Parathyroid adenoma (tissue), 2 donors: ENCODE measurements around the gene IGF2BP2.
"Not testable (repeated sequence)": the region's sequence is repeated elsewhere in the genome, so short reads cannot be mapped to it uniquely, and the experiment has no call there.

Source experiments
- H2AFZ ChIP-seq: fragments of 300-600 bp; sonication (generic); one replicate; pipeline ENCODE4 v1.7.0; 2017; ENCODE audit warnings: antibody characterized with exemption, mild to moderate bottlenecking
- H3K27ac ChIP-seq: fragments of 300-600 bp; sonication (generic); one replicate; pipeline ENCODE4 v1.7.0; 2017
- H3K27me3 ChIP-seq: fragments of 300-600 bp; sonication (generic); one replicate; pipeline ENCODE4 v1.7.0; 2017; ENCODE audit warnings: low read length; ENCODE audit not compliant: control insufficient read depth, insufficient read depth
- H3K36me3 ChIP-seq: fragments of 300-600 bp; sonication (generic); one replicate; pipeline ENCODE4 v1.7.0; 2017; ENCODE audit warnings: low read length; ENCODE audit not compliant: control insufficient read depth, insufficient read depth
- H3K4me1 ChIP-seq: fragments of 300-600 bp; sonication (generic); one replicate; pipeline ENCODE4 v1.7.0; 2017; ENCODE audit warnings: control low read depth
- H3K4me2 ChIP-seq: fragments of 300-600 bp; sonication (generic); one replicate; pipeline ENCODE4 v1.7.0; 2017; ENCODE audit warnings: low read length
- H3K4me3 ChIP-seq: fragments of 300-600 bp; sonication (generic); one replicate; pipeline ENCODE4 v1.7.0; 2017; ENCODE audit warnings: low read depth, low read length
- H3K79me2 ChIP-seq: fragments of 300-600 bp; sonication (generic); one replicate; pipeline ENCODE4 v1.7.0; 2017; ENCODE audit warnings: control low read depth
- H3K9ac ChIP-seq: fragments of 300-600 bp; sonication (generic); one replicate; pipeline ENCODE4 v1.7.0; 2017; ENCODE audit warnings: mild to moderate bottlenecking
- H3K9me3 ChIP-seq: fragments of 300-600 bp; sonication (generic); one replicate; pipeline ENCODE4 v1.7.0; 2017; ENCODE audit warnings: low read length; ENCODE audit not compliant: control insufficient read depth
- TF ChIP-seq, protein P1 (sequence below): fragments of 300-600 bp; sonication (generic); IDR thresholded peaks from one replicate; pipeline ENCODE4 v1.7.0; 2017; ENCODE audit warnings: antibody characterized with exemption, mild to moderate bottlenecking
- donor health status: primary hyperparathyroidism.

Gene IGF2BP2

DNA sequence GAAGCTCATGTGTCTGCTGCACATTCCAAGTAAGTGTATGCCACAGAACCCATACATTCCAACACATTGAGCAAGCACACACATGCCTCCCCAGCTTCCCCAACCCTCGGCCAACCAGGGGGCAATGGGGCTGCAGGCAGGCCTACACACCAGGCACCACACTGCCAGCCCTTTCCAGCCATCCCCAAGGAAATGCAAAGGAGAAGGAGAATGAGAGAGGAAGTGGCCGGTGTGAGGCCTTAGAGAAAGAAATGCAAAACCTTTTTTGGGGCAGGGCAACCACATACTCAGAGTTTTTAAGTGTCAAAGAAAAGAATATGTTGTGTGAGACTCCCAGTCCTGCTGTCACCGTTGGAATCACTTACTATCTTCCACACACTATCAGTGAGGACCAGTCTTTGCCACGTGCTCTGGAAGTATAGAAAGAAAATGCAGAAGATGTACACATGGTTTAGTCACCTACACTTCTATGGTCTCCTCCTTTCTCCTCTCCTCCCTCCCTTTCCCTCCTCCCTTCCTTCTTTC lies 11.1 kb downstream of the IGF2BP2 start:
- no peaks in the 10 kb centered on the region for H3K36me3 ChIP-seq
- H3K79me2 ChIP-seq, result no peaks in the 10 kb centered on the region
- peaks cover 4% of the 10 kb centered on the region for H3K4me1 ChIP-seq
- H3K4me3 ChIP-seq, result no peak overlapping the region
- H3K27ac ChIP-seq, result no peak overlapping the region
- TF ChIP-seq, protein P1, sequence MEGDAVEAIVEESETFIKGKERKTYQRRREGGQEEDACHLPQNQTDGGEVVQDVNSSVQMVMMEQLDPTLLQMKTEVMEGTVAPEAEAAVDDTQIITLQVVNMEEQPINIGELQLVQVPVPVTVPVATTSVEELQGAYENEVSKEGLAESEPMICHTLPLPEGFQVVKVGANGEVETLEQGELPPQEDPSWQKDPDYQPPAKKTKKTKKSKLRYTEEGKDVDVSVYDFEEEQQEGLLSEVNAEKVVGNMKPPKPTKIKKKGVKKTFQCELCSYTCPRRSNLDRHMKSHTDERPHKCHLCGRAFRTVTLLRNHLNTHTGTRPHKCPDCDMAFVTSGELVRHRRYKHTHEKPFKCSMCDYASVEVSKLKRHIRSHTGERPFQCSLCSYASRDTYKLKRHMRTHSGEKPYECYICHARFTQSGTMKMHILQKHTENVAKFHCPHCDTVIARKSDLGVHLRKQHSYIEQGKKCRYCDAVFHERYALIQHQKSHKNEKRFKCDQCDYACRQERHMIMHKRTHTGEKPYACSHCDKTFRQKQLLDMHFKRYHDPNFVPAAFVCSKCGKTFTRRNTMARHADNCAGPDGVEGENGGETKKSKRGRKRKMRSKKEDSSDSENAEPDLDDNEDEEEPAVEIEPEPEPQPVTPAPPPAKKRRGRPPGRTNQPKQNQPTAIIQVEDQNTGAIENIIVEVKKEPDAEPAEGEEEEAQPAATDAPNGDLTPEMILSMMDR, result no peak
- H3K27me3 ChIP-seq, result no peaks in the 10 kb centered on the region
- H3K9ac ChIP-seq, result no peak overlapping the region
- H3K4me2 ChIP-seq, result no peak overlapping the region
- no peaks in the 10 kb centered on the region for H3K9me3 ChIP-seq
- H2AFZ ChIP-seq, result no peak overlapping the region

DNA sequence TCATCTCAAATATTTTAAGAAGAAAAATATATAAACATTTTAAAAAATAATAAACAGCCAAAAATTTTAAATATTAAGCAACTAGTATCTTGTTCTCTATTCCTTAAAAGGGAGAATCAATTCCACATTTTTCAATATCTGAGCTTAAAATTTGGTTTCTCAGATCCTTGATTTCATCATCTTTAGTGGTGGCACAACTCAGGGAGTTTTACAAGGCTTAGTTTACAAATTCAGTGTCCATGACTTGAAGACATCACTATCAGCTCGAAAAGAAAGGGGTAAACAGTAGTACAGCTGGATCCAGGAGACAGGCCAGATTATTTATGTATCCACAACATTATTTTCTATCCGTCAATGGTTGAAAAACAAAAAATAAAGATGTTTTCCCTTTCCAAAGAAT lies 11.6 kb downstream of the IGF2BP2 start:
- no peak overlapping the region for H3K4me3 ChIP-seq
- no peaks in the 10 kb centered on the region for H3K27me3 ChIP-seq
- H3K9ac ChIP-seq, result no peak overlapping the region
- no peaks in the 10 kb centered on the region for H3K79me2 ChIP-seq
- no peaks in the 10 kb centered on the region for H3K36me3 ChIP-seq
- TF ChIP-seq, protein P1, result no peak
- H3K4me2 ChIP-seq, result no peak overlapping the region
- H3K9me3 ChIP-seq, result no peaks in the 10 kb centered on the region
- H3K27ac ChIP-seq, result no peak overlapping the region
- H2AFZ ChIP-seq, result no peak overlapping the region
- peaks cover 4% of the 10 kb centered on the region for H3K4me1 ChIP-seq

DNA sequence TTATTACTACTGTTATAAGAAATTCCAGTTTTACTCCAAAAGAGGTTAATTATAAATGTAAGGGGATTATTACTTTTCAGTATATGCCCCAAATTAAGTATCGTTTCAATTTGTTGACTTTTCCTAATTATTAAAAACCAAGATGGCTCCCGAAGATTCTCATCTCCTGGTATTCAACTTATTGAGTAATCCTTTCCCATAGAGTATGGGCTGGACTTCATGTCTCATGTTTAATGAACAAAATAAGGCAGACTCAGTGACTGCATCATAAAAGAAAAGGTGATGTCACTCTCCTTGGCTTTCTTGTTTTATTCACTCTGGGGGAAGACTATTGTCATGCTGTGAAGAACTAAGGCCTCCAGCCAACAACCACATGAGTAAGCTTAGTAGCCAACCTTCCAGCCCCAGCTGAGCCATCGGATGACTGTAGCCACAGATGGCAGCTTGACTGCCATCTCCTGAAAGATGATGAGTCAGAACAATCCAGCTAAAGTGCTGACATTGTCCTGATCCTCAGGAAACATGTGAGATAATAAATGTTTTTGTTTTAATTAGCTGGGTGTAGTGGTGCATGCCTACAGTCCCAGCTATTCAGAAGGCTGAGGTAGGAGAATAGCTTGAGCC lies 17.3 kb downstream of the IGF2BP2 start:
- Histone ChIP-seq H3K27ac (no peak overlapping the region), H3K9me3 (no peaks in the 10 kb centered on the region), H2AFZ (no peak overlapping the region), H3K4me2 (no peak overlapping the region), H3K4me3 (no peak overlapping the region), H3K79me2 (no peaks in the 10 kb centered on the region), H3K27me3 (no peaks in the 10 kb centered on the region), H3K4me1 (peaks cover 4% of the 10 kb centered on the region), H3K9ac (no peak overlapping the region), H3K36me3 (no peaks in the 10 kb centered on the region)
- TF ChIP-seq, protein P1, result no peak

DNA sequence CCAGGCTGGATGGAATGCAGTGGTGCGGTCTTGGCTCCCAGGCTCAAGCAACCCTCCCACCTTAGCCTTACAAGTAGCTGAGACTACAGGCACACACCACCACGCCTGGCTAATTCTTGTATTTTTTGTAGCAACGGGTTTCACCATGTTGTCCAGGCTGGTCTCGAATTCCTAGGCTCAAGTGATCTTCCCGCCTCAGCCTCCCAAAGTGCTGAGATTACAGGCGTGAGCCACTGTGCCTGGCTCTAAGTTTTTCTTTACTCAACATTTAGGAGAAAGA lies 26.1 kb downstream of the IGF2BP2 start:
- H3K36me3 ChIP-seq, H3K9ac ChIP-seq, H3K4me2 ChIP-seq, H3K4me1 ChIP-seq, H3K4me3 ChIP-seq, H3K27ac ChIP-seq, H3K9me3 ChIP-seq, H3K27me3 ChIP-seq, H2AFZ ChIP-seq: not testable (repeated sequence)
- H3K79me2 ChIP-seq, result peaks cover 12% of the 10 kb centered on the region

DNA sequence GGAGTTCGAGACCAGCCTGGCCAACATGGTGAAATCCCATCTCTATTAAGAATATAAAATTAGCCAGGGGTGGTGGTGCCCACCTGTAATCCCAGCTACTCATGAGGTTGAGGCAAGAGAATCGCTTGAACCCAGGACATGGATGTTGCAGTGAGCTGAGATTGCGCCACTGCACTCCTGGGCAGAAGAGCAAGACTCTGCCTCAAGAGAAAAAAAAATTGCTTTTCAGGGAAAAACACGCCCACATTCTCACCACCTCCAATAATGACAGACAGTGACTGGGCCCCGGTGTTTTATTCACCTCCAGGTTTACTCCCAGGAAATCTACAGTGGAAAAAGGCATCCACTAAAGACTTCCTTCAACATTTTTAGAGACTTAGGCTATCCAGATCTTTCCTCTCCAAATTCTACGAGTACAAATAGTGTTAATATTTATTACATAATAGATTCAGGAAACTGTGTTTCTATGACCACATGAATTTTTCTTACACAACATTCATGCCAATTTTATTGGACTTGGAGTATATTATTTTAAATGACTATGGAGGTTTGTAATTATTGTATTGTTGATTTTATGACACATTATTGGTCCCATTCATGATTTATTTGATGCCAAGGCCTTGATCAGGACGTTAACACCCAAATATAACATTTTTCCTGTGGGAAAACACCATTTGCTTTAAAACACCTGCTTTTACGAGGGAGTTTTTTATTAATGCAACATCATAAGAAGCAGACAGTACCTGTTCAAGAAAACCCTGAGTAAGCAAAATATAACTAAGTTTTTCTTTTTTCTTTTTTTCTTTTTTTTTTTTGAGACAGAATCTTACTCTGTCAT lies 26.6 kb downstream of the IGF2BP2 start:
- Histone ChIP-seq H3K4me2 (no peak overlapping the region), H3K79me2 (peaks cover 12% of the 10 kb centered on the region), H2AFZ (no peak overlapping the region), H3K27me3 (no peaks in the 10 kb centered on the region), H3K36me3 (no peaks in the 10 kb centered on the region), H3K9me3 (no peaks in the 10 kb centered on the region), H3K4me1 (no peaks in the 10 kb centered on the region), H3K27ac (no peak overlapping the region), H3K4me3 (no peak overlapping the region), H3K9ac (no peak overlapping the region)
- TF ChIP-seq, protein P1, result no peak
